HepG2 (cell line): ENCODE results near the gene MAP3K3. TPM values are rescaled to one million over a fixed set of nuclear protein-coding genes. Genes with fewer than 3 reads are reported as not detected.

Source experiments
- AGO1 ChIP-seq: fragments of 200-400 bp; formaldehyde crosslinking; IDR thresholded peaks from 2 replicates; pipeline ENCODE4 v1.6.1; 2017; ENCODE audit warnings: mild to moderate bottlenecking, low read depth, low read length, moderate library complexity; ENCODE audit not compliant: poor library complexity, severe bottlenecking
- ELF4 ChIP-seq: sonication (generic); formaldehyde crosslinking; IDR thresholded peaks from 2 replicates; pipeline ENCODE4 v1.5.0; 2020; ENCODE audit warnings: missing genetic modification reagents, mild to moderate bottlenecking, moderate library complexity, borderline replicate concordance
- HNF4A ChIP-seq: sonication (generic); formaldehyde crosslinking; IDR thresholded peaks from 2 replicates; pipeline ENCODE4 v1.4.0; 2020; ENCODE audit warnings: missing genetic modification reagents
- NCOR1 ChIP-seq: fragments of 200-600 bp; sonication (generic); IDR thresholded peaks from 2 replicates; pipeline ENCODE4 v1.7.0; 2017; ENCODE audit warnings: antibody characterized with exemption, low read length, borderline replicate concordance
- NFRKB ChIP-seq: fragments of 450-650 bp; IDR thresholded peaks from 2 replicates; pipeline ENCODE4 v1.6.1; 2017
- NPAS2 ChIP-seq: sonication (generic); formaldehyde crosslinking; IDR thresholded peaks from 2 replicates; pipeline ENCODE4 v1.8.0; 2022; ENCODE audit warnings: mild to moderate bottlenecking, missing genetic modification reagents, borderline replicate concordance
- NRL ChIP-seq: sonication (generic); formaldehyde crosslinking; IDR thresholded peaks from 2 replicates; pipeline ENCODE4 v1.5.0; 2020; ENCODE audit warnings: missing genetic modification reagents, mild to moderate bottlenecking, moderate library complexity, borderline replicate concordance
- ONECUT2 ChIP-seq: sonication (generic); formaldehyde crosslinking; IDR thresholded peaks from 2 replicates; pipeline ENCODE4 v1.4.0; 2020; ENCODE audit warnings: missing genetic modification reagents
- PAF1 ChIP-seq: IDR thresholded peaks from 2 replicates; pipeline ENCODE4 v1.6.1; 2016; ENCODE audit warnings: missing genetic modification reagents, missing compliant biosample characterization
- POGK ChIP-seq: sonication (generic); formaldehyde crosslinking; conservative IDR thresholded peaks from 2 replicates; pipeline ENCODE4 v1.8.0; 2022; ENCODE audit warnings: mild to moderate bottlenecking, moderate library complexity, missing genetic modification reagents
- PRPF4 ChIP-seq: fragments of 200-400 bp; formaldehyde crosslinking; IDR thresholded peaks from 2 replicates; pipeline ENCODE4 v1.6.1; 2016; ENCODE audit warnings: low read length, low read depth; ENCODE audit not compliant: poor library complexity, severe bottlenecking
- SALL1 ChIP-seq: sonication (generic); formaldehyde crosslinking; IDR thresholded peaks from 2 replicates; pipeline ENCODE4 v1.8.0; 2022; ENCODE audit warnings: mild to moderate bottlenecking, missing genetic modification reagents
- SCMH1 ChIP-seq: sonication (generic); formaldehyde crosslinking; IDR thresholded peaks from 2 replicates; pipeline ENCODE4 v1.9.0; 2021; ENCODE audit warnings: missing genetic modification reagents, mild to moderate bottlenecking, borderline replicate concordance
- SUZ12 ChIP-seq: fragments of 150-350 bp; IDR thresholded peaks from 2 replicates; pipeline ENCODE4 v1.6.1; 2014; ENCODE audit warnings: low read depth, low read length
- TRIM24 ChIP-seq: sonication (generic); formaldehyde crosslinking; IDR thresholded peaks from 2 replicates; pipeline ENCODE4 v1.8.0; 2022; ENCODE audit warnings: mild to moderate bottlenecking, missing genetic modification reagents
- ZNF101 ChIP-seq: sonication (generic); formaldehyde crosslinking; IDR thresholded peaks from 2 replicates; pipeline ENCODE4 v1.4.0; 2020; ENCODE audit warnings: mild to moderate bottlenecking, low read depth, missing genetic modification reagents, borderline replicate concordance
- ZNF224 ChIP-seq: sonication (generic); formaldehyde crosslinking; IDR thresholded peaks from 2 replicates; pipeline ENCODE4 v1.5.0; 2020; ENCODE audit warnings: mild to moderate bottlenecking, missing genetic modification reagents
- ZNF276 ChIP-seq: sonication (generic); formaldehyde crosslinking; IDR thresholded peaks from 2 replicates; pipeline ENCODE4 v1.4.0; 2020; ENCODE audit warnings: mild to moderate bottlenecking, low read depth, missing genetic modification reagents
- ZNF720 ChIP-seq: sonication (generic); formaldehyde crosslinking; IDR thresholded peaks from 2 replicates; pipeline ENCODE4 v1.4.0; 2020; ENCODE audit warnings: missing genetic modification reagents
- polyA plus RNA-seq, 8 experiments: library from polyadenylated mRNA; depleted of rRNA in 3 of 8; stranded (reverse) in 7 of 8; unstranded in 1 of 8; fragments of >200 nt; fragmentation: Illumina TruSeq in 4 of 8; extraction: Trizol in 4 of 8; gene quantifications; 2 replicates each; pipeline versions ENCODE4 v1.2.1 to v1.2.3, GENCODE V29; 2011 to 2016; ENCODE audit warnings: low read depth in 4 of 8, missing spikeins in 1 of 8, mixed read lengths in 1 of 8; ENCODE audit not compliant: insufficient read depth in 1 of 8
- total RNA-seq, 5 experiments: library from RNA; depleted of rRNA; stranded (reverse); fragments of >200 nt; fragmentation: Illumina TruSeq; extraction: Trizol; gene quantifications; 2 replicates each; pipeline ENCODE4 v1.2.3, GENCODE V29; 2016; ENCODE audit warnings: low read depth in 1 of 5
- TF ChIP-seq, protein P1 (sequence below): sonication (generic); formaldehyde crosslinking; IDR thresholded peaks from 2 replicates; pipeline ENCODE4 v1.4.0; 2020; ENCODE audit warnings: missing genetic modification reagents, borderline replicate concordance

The MAP3K3 gene
- total and polyA plus RNA-seq, 2 of the 13 experiments (the other 11 are each of a cell fraction or from before 2014, with no cell fraction given) = 17.7 to 21.8 TPM

DNA sequence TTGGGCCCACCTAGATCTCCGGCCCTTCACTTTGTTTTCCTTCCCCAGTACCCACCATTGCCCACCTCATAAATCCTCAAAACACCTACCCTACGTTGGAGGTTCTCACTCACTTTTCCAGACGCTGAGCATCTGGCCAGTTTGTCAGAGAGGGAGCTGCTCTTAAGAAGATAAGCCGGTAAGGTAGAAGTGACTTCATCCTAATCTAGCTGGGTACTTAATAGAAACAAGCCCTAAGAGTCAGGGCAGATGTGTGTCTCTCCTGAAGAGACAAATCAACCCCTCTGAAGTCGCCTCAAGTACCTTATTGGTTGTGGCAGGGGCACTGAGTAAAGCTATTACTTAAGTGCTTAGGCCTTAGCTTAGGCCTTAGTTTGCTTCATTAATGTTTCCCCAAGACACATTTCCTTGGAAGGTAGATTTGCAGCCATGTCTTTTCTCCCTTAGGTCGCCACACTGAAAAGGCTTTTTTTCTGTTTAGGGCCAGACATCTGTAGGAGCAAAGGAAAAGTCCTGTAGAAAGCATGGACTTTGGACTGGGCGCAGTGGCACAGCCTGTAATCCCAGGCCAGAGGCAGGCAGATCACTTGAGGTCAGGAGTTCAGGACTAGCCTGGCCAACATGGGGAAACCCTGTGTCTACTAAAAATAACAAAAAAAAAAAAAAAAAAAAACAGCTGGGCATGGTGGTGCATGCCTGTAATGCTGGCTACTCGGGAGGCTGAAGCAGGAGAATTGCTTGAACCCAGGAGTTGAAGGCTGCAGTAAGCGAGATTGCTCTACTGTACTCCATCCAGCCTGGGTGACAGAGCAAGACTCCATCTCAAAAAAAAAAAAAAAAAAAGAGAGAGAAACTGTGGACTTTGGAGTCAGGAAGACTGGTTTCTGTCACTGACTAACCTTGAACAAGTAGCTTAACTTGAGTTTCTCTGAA is 20.5 kb upstream of the MAP3K3 start (continued):
- TF ChIP-seq ZNF276 = no peak
- peak; percentile 87 for TF ChIP-seq NCOR1
- TF ChIP-seq HNF4A (CRISPR knock-in tag) = peak; percentile 94
- TF ChIP-seq PRPF4 = no peak
- TF ChIP-seq ONECUT2 (CRISPR knock-in tag) = no peak
- no peak for TF ChIP-seq NRL
- no peak for TF ChIP-seq TRIM24 (CRISPR knock-in tag)
- no peak for TF ChIP-seq ELF4 (CRISPR knock-in tag)
- no peak; the same call in 1 of the 2 replicates for TF ChIP-seq ZNF101
- TF ChIP-seq SCMH1 (CRISPR knock-in tag) = no peak
- no peak for TF ChIP-seq ZNF224
- TF ChIP-seq NFRKB = no peak
- no peak for TF ChIP-seq AGO1
- TF ChIP-seq POGK (CRISPR knock-in tag) = no peak
- TF ChIP-seq SUZ12 = no peak
- TF ChIP-seq PAF1 = 0 out of 2 replicates have a peak, but pooled peaks have one; percentile 12
- TF ChIP-seq ZNF720 = no peak
- TF ChIP-seq SALL1 (CRISPR knock-in tag) = no peak; the same call in 1 of the 2 replicates
- TF ChIP-seq, protein P1, sequence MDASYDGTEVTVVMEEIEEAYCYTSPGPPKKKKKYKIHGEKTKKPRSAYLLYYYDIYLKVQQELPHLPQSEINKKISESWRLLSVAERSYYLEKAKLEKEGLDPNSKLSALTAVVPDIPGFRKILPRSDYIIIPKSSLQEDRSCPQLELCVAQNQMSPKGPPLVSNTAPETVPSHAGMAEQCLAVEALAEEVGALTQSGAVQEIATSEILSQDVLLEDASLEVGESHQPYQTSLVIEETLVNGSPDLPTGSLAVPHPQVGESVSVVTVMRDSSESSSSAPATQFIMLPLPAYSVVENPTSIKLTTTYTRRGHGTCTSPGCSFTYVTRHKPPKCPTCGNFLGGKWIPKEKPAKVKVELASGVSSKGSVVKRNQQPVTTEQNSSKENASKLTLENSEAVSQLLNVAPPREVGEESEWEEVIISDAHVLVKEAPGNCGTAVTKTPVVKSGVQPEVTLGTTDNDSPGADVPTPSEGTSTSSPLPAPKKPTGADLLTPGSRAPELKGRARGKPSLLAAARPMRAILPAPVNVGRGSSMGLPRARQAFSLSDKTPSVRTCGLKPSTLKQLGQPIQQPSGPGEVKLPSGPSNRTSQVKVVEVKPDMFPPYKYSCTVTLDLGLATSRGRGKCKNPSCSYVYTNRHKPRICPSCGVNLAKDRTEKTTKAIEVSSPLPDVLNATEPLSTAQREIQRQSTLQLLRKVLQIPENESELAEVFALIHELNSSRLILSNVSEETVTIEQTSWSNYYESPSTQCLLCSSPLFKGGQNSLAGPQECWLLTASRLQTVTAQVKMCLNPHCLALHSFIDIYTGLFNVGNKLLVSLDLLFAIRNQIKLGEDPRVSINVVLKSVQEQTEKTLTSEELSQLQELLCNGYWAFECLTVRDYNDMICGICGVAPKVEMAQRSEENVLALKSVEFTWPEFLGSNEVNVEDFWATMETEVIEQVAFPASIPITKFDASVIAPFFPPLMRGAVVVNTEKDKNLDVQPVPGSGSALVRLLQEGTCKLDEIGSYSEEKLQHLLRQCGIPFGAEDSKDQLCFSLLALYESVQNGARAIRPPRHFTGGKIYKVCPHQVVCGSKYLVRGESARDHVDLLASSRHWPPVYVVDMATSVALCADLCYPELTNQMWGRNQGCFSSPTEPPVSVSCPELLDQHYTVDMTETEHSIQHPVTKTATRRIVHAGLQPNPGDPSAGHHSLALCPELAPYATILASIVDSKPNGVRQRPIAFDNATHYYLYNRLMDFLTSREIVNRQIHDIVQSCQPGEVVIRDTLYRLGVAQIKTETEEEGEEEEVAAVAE (CRISPR knock-in tag) = no peak
- no peak for TF ChIP-seq NPAS2 (CRISPR knock-in tag)
